Kidney epithelial cell (primary cell): ENCODE data around the gene ANKH. TPM values are rescaled to one million over a fixed set of nuclear protein-coding genes. Genes with fewer than 3 reads are reported as not detected.

Experiments
- DNase-seq: peaks from one replicate; pipeline ENCODE4 v3.0.0-alpha.2; 2010; ENCODE audit warnings: low read depth
- H3K27me3 ChIP-seq: 2 replicates; pipeline ENCODE4 v1.6.0; 2011; ENCODE audit warnings: low read length; ENCODE audit not compliant: control insufficient read depth, insufficient read depth
- H3K36me3 ChIP-seq: 2 replicates; pipeline ENCODE4 v1.5.1; 2011; ENCODE audit warnings: low read length; ENCODE audit not compliant: control insufficient read depth, insufficient read depth
- H3K4me3 ChIP-seq: 2 replicates; pipeline ENCODE4 v1.5.1; 2011; ENCODE audit warnings: low read depth, mild to moderate bottlenecking, control low read depth, low read length
- CTCF ChIP-seq: IDR thresholded peaks from 2 replicates; pipeline ENCODE4 v1.5.1; 2011; ENCODE audit warnings: mild to moderate bottlenecking, moderate library complexity, low read length, control low read depth, inconsistent platforms; ENCODE audit not compliant: insufficient read depth, poor library complexity, severe bottlenecking
- total RNA-seq: library from RNA; depleted of rRNA; stranded (reverse); fragments of >200 nt; gene quantifications from 2 replicates; pipeline ENCODE4 v1.2.3, GENCODE V29; 2015

The ANKH gene
- total RNA-seq, 1 donor from 2014 or later: 15.8 TPM

GRCh38 chr5:14724633-14725032 is 146.9 kb downstream of the ANKH start:
- Histone ChIP-seq H3K4me3 (no peak overlapping the region), H3K36me3 (no peaks in the 10 kb centered on the region), H3K27me3 (no peaks in the 10 kb centered on the region)
- no peak for DNase-seq
- TF ChIP-seq CTCF: no peak

GRCh38 chr5:14723701-14724132 is 147.9 kb downstream of the ANKH start:
- no peak for DNase-seq
- Histone ChIP-seq H3K36me3 (no peaks in the 10 kb centered on the region), H3K4me3 (no peak overlapping the region), H3K27me3 (no peaks in the 10 kb centered on the region)
- no peak for TF ChIP-seq CTCF

- Histone ChIP-seq H3K27me3 (no peaks in the 10 kb centered on the region), H3K36me3 (no peaks in the 10 kb centered on the region), H3K4me3 (no peak overlapping the region)
- no peak for DNase-seq
- TF ChIP-seq CTCF: no peak
Observed at GRCh38 chr5:14722923-14723322, 148.7 kb downstream of the ANKH start.

- Histone ChIP-seq H3K36me3 (no peaks in the 10 kb centered on the region), H3K27me3 (no peaks in the 10 kb centered on the region), H3K4me3 (no peak overlapping the region)
- DNase-seq: no peak
- no peak for TF ChIP-seq CTCF
Observed at GRCh38 chr5:14721990-14722656, 149.5 kb downstream of the ANKH start.

GRCh38 chr5:14720236-14720923 is 151.2 kb downstream of the ANKH start:
- no peak overlapping the region for H3K4me3 ChIP-seq
- H3K27me3 ChIP-seq: no peaks in the 10 kb centered on the region
- no peak for DNase-seq
- no peak for TF ChIP-seq CTCF
- no peaks in the 10 kb centered on the region for H3K36me3 ChIP-seq

GRCh38 chr5:14718778-14719177 is 152.8 kb downstream of the ANKH start:
- Histone ChIP-seq H3K27me3 (no peaks in the 10 kb centered on the region), H3K36me3 (peaks cover 1% of the 10 kb centered on the region), H3K4me3 (no peak overlapping the region)
- no peak for DNase-seq
- TF ChIP-seq CTCF: no peak
